ENCODE data around the gene LRRC18. TPM values are rescaled to one million over a fixed set of nuclear protein-coding genes. Genes with fewer than 3 reads are reported as not detected.
A peak's percentile ranks its signal among the peaks of the same experiment; 100 is the strongest.

The LRRC18 gene
- total RNA-seq, 1 donor from 2014 or later, result not detected

GRCh38 chr10:48907730-48908129, 31.9 kb downstream of the LRRC18 start:
- no peak for DNase-seq

- no peak for DNase-seq
Observed at GRCh38 chr10:48906841-48907240, 32.8 kb downstream of the LRRC18 start.

- DNase-seq, result no peak
Observed at GRCh38 chr10:48905311-48905710, 34.3 kb downstream of the LRRC18 start.

GRCh38 chr10:48904861-48905260, 34.8 kb downstream of the LRRC18 start:
- no peak for DNase-seq

GRCh38 chr10:48903151-48903550, 36.5 kb downstream of the LRRC18 start:
- DNase-seq, result no peak

- DNase-seq, result no peak
Observed at GRCh38 chr10:48902096-48902495, 37.5 kb downstream of the LRRC18 start.

- DNase-seq, result peak; percentile 15
Observed at GRCh38 chr10:48901319-48901718, 38.3 kb downstream of the LRRC18 start.

- DNase-seq, result no peak
Observed at GRCh38 chr10:48900371-48900801, 39.3 kb downstream of the LRRC18 start.

- no peak for DNase-seq
Observed at GRCh38 chr10:48899781-48900180, 39.9 kb downstream of the LRRC18 start.

GRCh38 chr10:48898426-48898825, 41.2 kb downstream of the LRRC18 start:
- no peak for DNase-seq

- DNase-seq, result no peak
Observed at GRCh38 chr10:48897441-48897790, 42.2 kb downstream of the LRRC18 start.

- DNase-seq, result no peak
Observed at GRCh38 chr10:48896756-48897440, 42.7 kb downstream of the LRRC18 start.

- no peak for DNase-seq
Observed at GRCh38 chr10:48895803-48896195, 43.8 kb downstream of the LRRC18 start.

- DNase-seq, result no peak
Observed at GRCh38 chr10:48894911-48895802, 44.5 kb downstream of the LRRC18 start.

GRCh38 chr10:48890888-48891850, 48.5 kb downstream of the LRRC18 start:
- DNase-seq, result no peak

- no peak for DNase-seq
Observed at GRCh38 chr10:48887982-48888381, 51.7 kb downstream of the LRRC18 start.

- DNase-seq, result peak; percentile 74
Observed at GRCh38 chr10:48885376-48885775, 54.3 kb downstream of the LRRC18 start.

- no peak for DNase-seq
Observed at GRCh38 chr10:48884179-48885045, 55.2 kb downstream of the LRRC18 start.

- no peak for DNase-seq
Observed at GRCh38 chr10:48883701-48884100, 55.9 kb downstream of the LRRC18 start.

GRCh38 chr10:48882881-48883280, 56.8 kb downstream of the LRRC18 start:
- no peak for DNase-seq

GRCh38 chr10:48881937-48882336, 57.7 kb downstream of the LRRC18 start:
- no peak for DNase-seq
